Glutamatergic neuron (in vitro differentiated cells): ENCODE results near the gene KRT5. TPM values are rescaled to one million over a fixed set of nuclear protein-coding genes. Genes with fewer than 3 reads are reported as not detected.
"Not testable (repeated sequence)": the region's sequence is repeated elsewhere in the genome, so short reads cannot be mapped to it uniquely, and the experiment has no call there.

Experiments
- DNase-seq: peaks from one replicate; pipeline ENCODE4 v3.0.0; 2022
- H3K27ac Mint-ChIP-seq: one replicate; pipeline ENCODE4 v1.8.0; 2020; ENCODE audit warnings: mild to moderate bottlenecking, mixed read lengths, inconsistent platforms; ENCODE audit not compliant: unreplicated experiment
- H3K27me3 Mint-ChIP-seq: one replicate; pipeline ENCODE4 v1.8.0; 2020; ENCODE audit warnings: mild to moderate bottlenecking, moderate library complexity, mixed read lengths, inconsistent platforms; ENCODE audit not compliant: unreplicated experiment
- H3K36me3 Mint-ChIP-seq: one replicate; pipeline ENCODE4 v1.8.0; 2020; ENCODE audit warnings: mild to moderate bottlenecking, mixed read lengths, inconsistent platforms; ENCODE audit not compliant: unreplicated experiment
- H3K4me1 Mint-ChIP-seq: one replicate; pipeline ENCODE4 v1.8.0; 2020; ENCODE audit warnings: mild to moderate bottlenecking, low read depth, mixed read lengths, inconsistent platforms; ENCODE audit not compliant: unreplicated experiment
- H3K4me3 Mint-ChIP-seq: one replicate; pipeline ENCODE4 v1.8.0; 2020; ENCODE audit warnings: mild to moderate bottlenecking, mixed read lengths, inconsistent platforms; ENCODE audit not compliant: unreplicated experiment
- H3K9me3 Mint-ChIP-seq: one replicate; pipeline ENCODE4 v1.8.0; 2020; ENCODE audit warnings: mild to moderate bottlenecking, moderate library complexity, mixed read lengths, inconsistent platforms; ENCODE audit not compliant: unreplicated experiment
- total RNA-seq: library from RNA; stranded (reverse); fragmentation: NEBNext Ultra II Directional; extraction: Animal tissue kit (Norgen Biotek cat#: 25700); gene quantifications from one replicate; pipeline ENCODE4 v1.2.1, GENCODE V29; 2021; ENCODE audit not compliant: unreplicated experiment
- TF ChIP-seq, protein P1 (sequence below): fragments of 200-600 bp; sonication (generic); IDR thresholded peaks from one replicate; pipeline ENCODE4 v1.5.0; 2021; ENCODE audit not compliant: partially characterized antibody, unreplicated experiment

The KRT5 gene
- total RNA-seq, 1 donor from 2014 or later = not detected

DNA sequence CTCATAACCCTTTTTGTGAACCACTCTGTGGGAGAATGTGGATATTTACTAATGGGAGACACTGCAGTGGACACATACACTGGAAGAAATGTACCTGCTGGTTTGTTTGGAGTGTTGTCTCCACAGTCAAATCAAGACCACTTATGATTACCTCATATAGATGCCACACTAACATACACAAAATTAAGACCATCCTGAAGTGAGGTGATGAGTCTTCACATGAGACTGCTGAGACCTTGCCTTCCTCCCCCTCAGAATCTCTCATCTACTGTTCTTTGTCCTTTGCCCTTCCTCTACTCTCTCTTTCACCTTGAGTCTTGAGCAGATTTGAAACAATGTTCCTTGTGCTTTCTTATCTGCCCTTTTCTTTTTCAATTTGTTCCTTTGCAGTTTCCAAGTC lies 31.5 kb downstream of the KRT5 start:
- Mint-ChIP-seq H3K27me3 (peaks cover 5% of the 10 kb centered on the region), H3K27ac (no peak overlapping the region), H3K9me3 (no peaks in the 10 kb centered on the region), H3K4me1 (no peaks in the 10 kb centered on the region), H3K36me3 (peaks cover 5% of the 10 kb centered on the region), H3K4me3 (no peak overlapping the region)
- no peak for DNase-seq
- TF ChIP-seq, protein P1, sequence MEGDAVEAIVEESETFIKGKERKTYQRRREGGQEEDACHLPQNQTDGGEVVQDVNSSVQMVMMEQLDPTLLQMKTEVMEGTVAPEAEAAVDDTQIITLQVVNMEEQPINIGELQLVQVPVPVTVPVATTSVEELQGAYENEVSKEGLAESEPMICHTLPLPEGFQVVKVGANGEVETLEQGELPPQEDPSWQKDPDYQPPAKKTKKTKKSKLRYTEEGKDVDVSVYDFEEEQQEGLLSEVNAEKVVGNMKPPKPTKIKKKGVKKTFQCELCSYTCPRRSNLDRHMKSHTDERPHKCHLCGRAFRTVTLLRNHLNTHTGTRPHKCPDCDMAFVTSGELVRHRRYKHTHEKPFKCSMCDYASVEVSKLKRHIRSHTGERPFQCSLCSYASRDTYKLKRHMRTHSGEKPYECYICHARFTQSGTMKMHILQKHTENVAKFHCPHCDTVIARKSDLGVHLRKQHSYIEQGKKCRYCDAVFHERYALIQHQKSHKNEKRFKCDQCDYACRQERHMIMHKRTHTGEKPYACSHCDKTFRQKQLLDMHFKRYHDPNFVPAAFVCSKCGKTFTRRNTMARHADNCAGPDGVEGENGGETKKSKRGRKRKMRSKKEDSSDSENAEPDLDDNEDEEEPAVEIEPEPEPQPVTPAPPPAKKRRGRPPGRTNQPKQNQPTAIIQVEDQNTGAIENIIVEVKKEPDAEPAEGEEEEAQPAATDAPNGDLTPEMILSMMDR = no peak

DNA sequence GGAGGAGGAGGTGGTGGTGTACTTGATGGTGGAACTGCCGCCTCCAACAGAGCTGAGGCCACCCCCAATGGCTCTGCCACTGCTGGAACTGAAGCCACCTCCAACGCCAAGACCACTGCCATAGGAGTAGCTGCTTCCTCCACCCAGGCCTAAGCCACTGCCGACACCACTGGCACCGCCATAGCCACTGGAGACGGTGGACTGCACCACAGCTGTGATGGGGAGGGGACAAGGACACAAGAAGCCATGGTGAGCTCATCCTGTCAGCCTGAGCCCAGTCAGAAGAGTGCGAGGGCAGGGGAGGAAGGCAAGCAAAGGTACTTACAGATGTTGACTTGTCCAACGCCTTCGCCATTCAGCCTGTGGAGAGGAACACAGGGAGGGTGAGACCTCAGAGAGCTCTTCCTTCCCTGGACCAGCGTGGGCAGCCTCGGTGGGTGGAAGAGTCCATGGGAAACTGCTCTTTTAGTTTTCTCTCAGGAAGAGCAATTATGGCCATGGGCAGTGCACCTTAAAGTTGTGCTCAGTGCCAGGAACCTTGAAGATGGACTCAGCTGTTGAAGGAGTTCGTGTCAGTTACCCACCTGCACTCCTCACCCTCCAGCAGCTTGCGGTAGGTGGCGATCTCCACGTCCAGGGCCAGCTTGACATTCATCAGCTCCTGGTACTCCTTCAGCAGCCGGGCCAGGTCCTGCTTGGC lies 32.3 kb downstream of the KRT5 start:
- H3K9me3 Mint-ChIP-seq, H3K36me3 Mint-ChIP-seq, H3K27me3 Mint-ChIP-seq, DNase-seq, H3K27ac Mint-ChIP-seq, H3K4me3 Mint-ChIP-seq, H3K4me1 Mint-ChIP-seq: not testable (repeated sequence)

DNA sequence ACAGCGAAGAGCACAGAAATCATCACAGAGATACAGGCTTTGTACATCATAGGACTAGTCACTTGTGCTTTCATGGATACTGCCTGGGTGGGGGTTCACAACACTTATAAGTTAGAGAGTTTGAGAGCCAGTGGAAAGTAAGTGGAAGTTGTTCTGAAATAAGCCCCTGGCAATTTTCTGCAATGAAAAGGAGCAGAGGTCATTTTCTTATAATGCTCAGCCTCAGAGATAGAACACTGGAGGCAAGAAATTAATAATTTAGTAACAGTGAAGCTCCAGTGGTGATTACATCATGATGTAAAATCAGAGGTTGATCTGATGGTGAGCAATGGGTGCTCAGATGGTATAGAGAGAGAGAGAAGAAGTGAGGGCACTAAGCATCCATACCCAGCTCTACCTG lies 33.0 kb downstream of the KRT5 start:
- no peak overlapping the region for H3K4me3 Mint-ChIP-seq
- H3K27me3 Mint-ChIP-seq = peaks cover 5% of the 10 kb centered on the region
- TF ChIP-seq, protein P1 = no peak
- H3K9me3 Mint-ChIP-seq = no peaks in the 10 kb centered on the region
- H3K4me1 Mint-ChIP-seq = no peaks in the 10 kb centered on the region
- no peak for DNase-seq
- H3K27ac Mint-ChIP-seq = no peak overlapping the region
- peaks cover 5% of the 10 kb centered on the region for H3K36me3 Mint-ChIP-seq

DNA sequence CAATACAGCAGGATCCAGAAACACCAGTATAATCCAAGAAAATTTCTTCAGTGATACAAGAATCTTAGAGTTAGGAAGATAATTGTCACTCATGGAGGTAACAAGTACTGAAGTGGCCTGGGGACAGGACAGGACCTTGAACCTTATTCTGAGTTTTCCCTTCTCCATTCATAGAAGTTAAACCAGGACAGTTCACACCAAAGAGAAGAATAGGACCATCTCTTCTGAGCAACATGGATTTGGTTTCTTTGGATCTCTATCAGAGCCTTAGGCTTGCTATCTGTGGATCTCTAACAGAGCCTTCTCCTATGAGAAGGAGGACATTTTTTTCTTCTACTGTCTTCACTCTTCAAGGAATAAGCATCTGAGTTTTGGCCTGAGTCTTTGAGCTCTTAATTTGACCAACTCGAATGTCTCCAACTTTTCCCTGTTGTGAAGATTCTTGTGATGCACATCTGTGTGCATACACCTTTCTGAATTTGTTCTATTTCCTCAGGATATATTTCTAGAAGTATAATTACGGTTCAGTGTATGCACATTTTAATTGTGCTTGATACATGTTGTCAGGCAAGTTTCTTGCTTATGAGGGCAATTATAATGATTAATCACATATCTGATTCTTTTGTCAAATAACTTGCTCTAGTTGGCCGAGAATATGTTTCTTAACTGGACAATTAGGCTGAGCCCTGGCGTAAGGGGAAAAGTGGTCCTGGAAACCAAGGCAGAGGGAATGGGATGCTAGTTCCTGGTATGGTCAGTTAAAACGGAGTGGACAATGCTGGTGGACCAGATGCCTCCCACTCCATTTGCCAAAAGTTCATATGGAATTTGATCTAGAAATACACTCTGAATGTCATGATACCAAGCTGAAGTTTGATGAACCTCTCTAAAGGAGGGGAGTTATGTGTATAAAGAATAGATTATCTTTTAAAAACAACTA lies 33.8 kb downstream of the KRT5 start:
- H3K27me3 Mint-ChIP-seq = peaks cover 5% of the 10 kb centered on the region
- no peak overlapping the region for H3K27ac Mint-ChIP-seq
- no peak for DNase-seq
- H3K4me3 Mint-ChIP-seq = no peak overlapping the region
- H3K36me3 Mint-ChIP-seq = peaks cover 5% of the 10 kb centered on the region
- no peaks in the 10 kb centered on the region for H3K9me3 Mint-ChIP-seq
- TF ChIP-seq, protein P1 = no peak
- no peaks in the 10 kb centered on the region for H3K4me1 Mint-ChIP-seq

DNA sequence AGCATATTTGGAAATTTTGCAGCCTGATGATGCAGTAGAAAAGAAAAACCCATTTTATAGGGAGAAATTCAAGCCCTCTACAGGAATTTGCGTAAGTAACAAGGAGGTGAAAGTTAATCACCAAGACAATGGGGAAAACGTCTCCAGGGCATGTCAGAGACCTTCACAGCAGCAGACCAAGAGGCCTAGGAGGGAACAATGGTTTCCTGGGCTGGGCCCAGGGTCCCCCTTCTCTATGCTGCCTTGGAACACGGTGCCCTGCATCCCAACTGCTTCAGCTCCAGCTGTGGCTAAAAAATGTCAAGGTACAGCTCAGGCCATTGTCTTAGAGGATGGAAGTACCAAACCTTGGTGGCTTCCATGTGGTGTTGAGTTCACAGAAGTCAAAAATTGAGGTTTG lies 40.1 kb downstream of the KRT5 start:
- no peak overlapping the region for H3K4me3 Mint-ChIP-seq
- H3K27me3 Mint-ChIP-seq = peaks cover under 1% of the 10 kb centered on the region
- peaks cover 3% of the 10 kb centered on the region for H3K9me3 Mint-ChIP-seq
- peaks cover 5% of the 10 kb centered on the region for H3K36me3 Mint-ChIP-seq
- TF ChIP-seq, protein P1 = no peak
- no peak for DNase-seq
- no peaks in the 10 kb centered on the region for H3K4me1 Mint-ChIP-seq
- no peak overlapping the region for H3K27ac Mint-ChIP-seq
